GM23338 (cell line): ENCODE results near the gene CHRNA3.

Experiments used
- EZH2 ChIP-seq: fragments of 200-600 bp; sonication (generic); IDR thresholded peaks from one replicate; pipeline ENCODE4 v1.8.0; 2017; ENCODE audit warnings: antibody characterized with exemption, mild to moderate bottlenecking, low read depth; ENCODE audit not compliant: unreplicated experiment
- EZH2phosphoT487 ChIP-seq: fragments of 200-600 bp; sonication (generic); IDR thresholded peaks from one replicate; pipeline ENCODE4 v1.8.1; 2018; ENCODE audit warnings: antibody characterized with exemption; ENCODE audit not compliant: unreplicated experiment
- POLR2AphosphoS5 ChIP-seq: IDR thresholded peaks from 2 replicates; pipeline ENCODE4 v1.6.1; 2016; ENCODE audit warnings: antibody characterized with exemption, low read depth
- ZNF331 ChIP-seq: fragments of 250-450 bp; sonication (Bioruptor Pico); IDR thresholded peaks from 2 replicates; pipeline ENCODE4 v1.5.0; 2020; ENCODE audit warnings: low read depth, mild to moderate bottlenecking, moderate library complexity
- TF ChIP-seq, protein P1 (sequence below), 2 experiments: fragments of 200-600 bp in 1 of 2; sonication (generic) in 1 of 2; conservative IDR thresholded peaks; 2 replicates each; pipeline versions ENCODE4 v1.5.1 to v1.6.1; 2016 to 2017; ENCODE audit warnings: antibody characterized with exemption in 2 of 2, low read depth in 2 of 2, mild to moderate bottlenecking in 2 of 2, moderate library complexity in 1 of 2
- TF ChIP-seq, protein P2 (sequence below): IDR thresholded peaks from one replicate; pipeline ENCODE4 v1.6.1; 2018; ENCODE audit warnings: antibody characterized with exemption; ENCODE audit not compliant: unreplicated experiment

DNA sequence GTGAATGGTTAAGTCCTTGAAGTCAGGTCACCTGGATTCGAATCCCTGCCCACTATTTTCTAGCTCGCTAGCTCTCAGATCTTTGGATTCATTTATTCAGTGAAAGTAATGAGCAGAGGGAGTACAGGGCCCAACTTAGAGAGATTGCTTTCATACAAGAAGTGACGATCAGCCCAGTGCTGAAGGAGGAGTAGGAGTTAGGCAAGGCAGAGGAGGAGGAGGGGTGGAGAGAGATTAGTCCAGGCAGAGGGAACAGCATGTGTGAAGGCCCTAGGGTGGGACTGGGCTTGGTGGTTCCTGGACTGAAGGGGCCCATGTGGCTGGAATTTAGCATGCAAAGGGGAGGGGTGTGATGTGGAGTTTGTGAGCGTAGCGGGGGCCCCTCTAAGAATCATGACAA, 59.3 kb downstream of the CHRNA3 start:
- TF ChIP-seq EZH2 (no peak), ZNF331 (CRISPR knock-in tag) (no peak), POLR2AphosphoS5 (no peak), EZH2phosphoT487 (no peak)
- TF ChIP-seq, protein P1, sequence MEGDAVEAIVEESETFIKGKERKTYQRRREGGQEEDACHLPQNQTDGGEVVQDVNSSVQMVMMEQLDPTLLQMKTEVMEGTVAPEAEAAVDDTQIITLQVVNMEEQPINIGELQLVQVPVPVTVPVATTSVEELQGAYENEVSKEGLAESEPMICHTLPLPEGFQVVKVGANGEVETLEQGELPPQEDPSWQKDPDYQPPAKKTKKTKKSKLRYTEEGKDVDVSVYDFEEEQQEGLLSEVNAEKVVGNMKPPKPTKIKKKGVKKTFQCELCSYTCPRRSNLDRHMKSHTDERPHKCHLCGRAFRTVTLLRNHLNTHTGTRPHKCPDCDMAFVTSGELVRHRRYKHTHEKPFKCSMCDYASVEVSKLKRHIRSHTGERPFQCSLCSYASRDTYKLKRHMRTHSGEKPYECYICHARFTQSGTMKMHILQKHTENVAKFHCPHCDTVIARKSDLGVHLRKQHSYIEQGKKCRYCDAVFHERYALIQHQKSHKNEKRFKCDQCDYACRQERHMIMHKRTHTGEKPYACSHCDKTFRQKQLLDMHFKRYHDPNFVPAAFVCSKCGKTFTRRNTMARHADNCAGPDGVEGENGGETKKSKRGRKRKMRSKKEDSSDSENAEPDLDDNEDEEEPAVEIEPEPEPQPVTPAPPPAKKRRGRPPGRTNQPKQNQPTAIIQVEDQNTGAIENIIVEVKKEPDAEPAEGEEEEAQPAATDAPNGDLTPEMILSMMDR (conservative IDR thresholded peaks at IDR 0.05; ENCODE audit: low read depth in 2 of 2) = no peak
- TF ChIP-seq, protein P2, sequence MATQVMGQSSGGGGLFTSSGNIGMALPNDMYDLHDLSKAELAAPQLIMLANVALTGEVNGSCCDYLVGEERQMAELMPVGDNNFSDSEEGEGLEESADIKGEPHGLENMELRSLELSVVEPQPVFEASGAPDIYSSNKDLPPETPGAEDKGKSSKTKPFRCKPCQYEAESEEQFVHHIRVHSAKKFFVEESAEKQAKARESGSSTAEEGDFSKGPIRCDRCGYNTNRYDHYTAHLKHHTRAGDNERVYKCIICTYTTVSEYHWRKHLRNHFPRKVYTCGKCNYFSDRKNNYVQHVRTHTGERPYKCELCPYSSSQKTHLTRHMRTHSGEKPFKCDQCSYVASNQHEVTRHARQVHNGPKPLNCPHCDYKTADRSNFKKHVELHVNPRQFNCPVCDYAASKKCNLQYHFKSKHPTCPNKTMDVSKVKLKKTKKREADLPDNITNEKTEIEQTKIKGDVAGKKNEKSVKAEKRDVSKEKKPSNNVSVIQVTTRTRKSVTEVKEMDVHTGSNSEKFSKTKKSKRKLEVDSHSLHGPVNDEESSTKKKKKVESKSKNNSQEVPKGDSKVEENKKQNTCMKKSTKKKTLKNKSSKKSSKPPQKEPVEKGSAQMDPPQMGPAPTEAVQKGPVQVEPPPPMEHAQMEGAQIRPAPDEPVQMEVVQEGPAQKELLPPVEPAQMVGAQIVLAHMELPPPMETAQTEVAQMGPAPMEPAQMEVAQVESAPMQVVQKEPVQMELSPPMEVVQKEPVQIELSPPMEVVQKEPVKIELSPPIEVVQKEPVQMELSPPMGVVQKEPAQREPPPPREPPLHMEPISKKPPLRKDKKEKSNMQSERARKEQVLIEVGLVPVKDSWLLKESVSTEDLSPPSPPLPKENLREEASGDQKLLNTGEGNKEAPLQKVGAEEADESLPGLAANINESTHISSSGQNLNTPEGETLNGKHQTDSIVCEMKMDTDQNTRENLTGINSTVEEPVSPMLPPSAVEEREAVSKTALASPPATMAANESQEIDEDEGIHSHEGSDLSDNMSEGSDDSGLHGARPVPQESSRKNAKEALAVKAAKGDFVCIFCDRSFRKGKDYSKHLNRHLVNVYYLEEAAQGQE = no peak
